ENCODE measurements around the gene PPP1R3G. TPM values are rescaled to one million over a fixed set of nuclear protein-coding genes. Genes with fewer than 3 reads are reported as not detected.

PPP1R3G gene
- polyA plus RNA-seq, 2 of the 4 experiments (the other 2 are of a cell fraction), result 0.21 to 0.72 TPM

- Histone ChIP-seq H3K9me3 (no peaks in the 10 kb centered on the region), H3K27ac (no peak overlapping the region), H3K4me3 (no peak overlapping the region), H3K4me1 (no peaks in the 10 kb centered on the region), H3K4me2 (no peak overlapping the region)
- POLR2A ChIA-PET, result no interaction called here
- TF ChIP-seq ZNF302 (CRISPR knock-in tag; IDR thresholded peaks at IDR 0.05) (no peak), CHD4 (IDR thresholded peaks at IDR 0.05; ENCODE audit: borderline replicate concordance) (no peak), PBX3 (IDR thresholded peaks at IDR 0.05) (no peak), BHLHE40 (IDR thresholded peaks at IDR 0.05; ENCODE audit: low read depth, low read length) (no peak), REST (IDR thresholded peaks at IDR 0.05) (no peak), EHF (CRISPR knock-in tag; IDR thresholded peaks at IDR 0.05) (no peak), FOSB (CRISPR knock-in tag; IDR thresholded peaks at IDR 0.05) (no peak), KDM1A (IDR thresholded peaks at IDR 0.05; ENCODE audit: low read depth) (no peak), ZSCAN20 (CRISPR knock-in tag; IDR thresholded peaks at IDR 0.05) (no peak), CBX2 (IDR thresholded peaks at IDR 0.05; ENCODE audit: borderline replicate concordance, low read depth) (no peak), JUNB (IDR thresholded peaks at IDR 0.05) (no peak), RNF2 (IDR thresholded peaks at IDR 0.05; ENCODE audit: borderline replicate concordance, low read depth) (no peak), TFCP2L1 (CRISPR knock-in tag; IDR thresholded peaks at IDR 0.05) (no peak), HOXB5 (CRISPR knock-in tag; IDR thresholded peaks at IDR 0.05) (no peak)
- TF ChIP-seq, protein P1, sequence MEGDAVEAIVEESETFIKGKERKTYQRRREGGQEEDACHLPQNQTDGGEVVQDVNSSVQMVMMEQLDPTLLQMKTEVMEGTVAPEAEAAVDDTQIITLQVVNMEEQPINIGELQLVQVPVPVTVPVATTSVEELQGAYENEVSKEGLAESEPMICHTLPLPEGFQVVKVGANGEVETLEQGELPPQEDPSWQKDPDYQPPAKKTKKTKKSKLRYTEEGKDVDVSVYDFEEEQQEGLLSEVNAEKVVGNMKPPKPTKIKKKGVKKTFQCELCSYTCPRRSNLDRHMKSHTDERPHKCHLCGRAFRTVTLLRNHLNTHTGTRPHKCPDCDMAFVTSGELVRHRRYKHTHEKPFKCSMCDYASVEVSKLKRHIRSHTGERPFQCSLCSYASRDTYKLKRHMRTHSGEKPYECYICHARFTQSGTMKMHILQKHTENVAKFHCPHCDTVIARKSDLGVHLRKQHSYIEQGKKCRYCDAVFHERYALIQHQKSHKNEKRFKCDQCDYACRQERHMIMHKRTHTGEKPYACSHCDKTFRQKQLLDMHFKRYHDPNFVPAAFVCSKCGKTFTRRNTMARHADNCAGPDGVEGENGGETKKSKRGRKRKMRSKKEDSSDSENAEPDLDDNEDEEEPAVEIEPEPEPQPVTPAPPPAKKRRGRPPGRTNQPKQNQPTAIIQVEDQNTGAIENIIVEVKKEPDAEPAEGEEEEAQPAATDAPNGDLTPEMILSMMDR (IDR thresholded peaks at IDR 0.05), result no peak
- TF ChIP-seq, protein P2, sequence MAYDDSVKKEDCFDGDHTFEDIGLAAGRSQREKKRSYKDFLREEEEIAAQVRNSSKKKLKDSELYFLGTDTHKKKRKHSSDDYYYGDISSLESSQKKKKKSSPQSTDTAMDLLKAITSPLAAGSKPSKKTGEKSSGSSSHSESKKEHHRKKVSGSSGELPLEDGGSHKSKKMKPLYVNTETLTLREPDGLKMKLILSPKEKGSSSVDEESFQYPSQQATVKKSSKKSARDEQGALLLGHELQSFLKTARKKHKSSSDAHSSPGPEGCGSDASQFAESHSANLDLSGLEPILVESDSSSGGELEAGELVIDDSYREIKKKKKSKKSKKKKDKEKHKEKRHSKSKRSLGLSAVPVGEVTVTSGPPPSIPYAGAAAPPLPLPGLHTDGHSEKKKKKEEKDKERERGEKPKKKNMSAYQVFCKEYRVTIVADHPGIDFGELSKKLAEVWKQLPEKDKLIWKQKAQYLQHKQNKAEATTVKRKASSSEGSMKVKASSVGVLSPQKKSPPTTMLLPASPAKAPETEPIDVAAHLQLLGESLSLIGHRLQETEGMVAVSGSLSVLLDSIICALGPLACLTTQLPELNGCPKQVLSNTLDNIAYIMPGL (CRISPR knock-in tag; IDR thresholded peaks at IDR 0.05; ENCODE audit: borderline replicate concordance), result no peak
- TF ChIP-seq, protein P3, sequence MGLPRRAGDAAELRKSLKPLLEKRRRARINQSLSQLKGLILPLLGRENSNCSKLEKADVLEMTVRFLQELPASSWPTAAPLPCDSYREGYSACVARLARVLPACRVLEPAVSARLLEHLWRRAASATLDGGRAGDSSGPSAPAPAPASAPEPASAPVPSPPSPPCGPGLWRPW (IDR thresholded peaks at IDR 0.05), result no peak
- CTCF ChIA-PET, result no interaction called here
- 37% methylated on average over 3 of the region's 3 CpGs for WGBS (ENCODE audit: missing lambda C conversion rate)
- no peak for DNase-seq (ENCODE audit: low read depth in 1 of 2, low spot score in 1 of 2)
- ATAC-seq, result no peak
- FAIRE-seq, result no peak
These were observed 24.0 kb upstream of the PPP1R3G start for GRCh38 chr6:5061152-5061551.

GRCh38 chr6:5063617-5064016, 21.5 kb upstream of the PPP1R3G start:
- H3K4me1 ChIP-seq, result no peaks in the 10 kb centered on the region
- no peak for ATAC-seq
- no peak overlapping the region for H3K4me3 ChIP-seq
- FAIRE-seq, result no peak
- H3K9me3 ChIP-seq, result no peaks in the 10 kb centered on the region
- DNase-seq (ENCODE audit: low read depth in 1 of 2, low spot score in 1 of 2), result no peak
- H3K27ac ChIP-seq, result no peak overlapping the region
- WGBS (ENCODE audit: missing lambda C conversion rate), result 67% methylated on average over 3 of the region's 8 CpGs
- ChIA-PET CTCF (no interaction called here), POLR2A (no interaction called here)
- no peak for TF ChIP-seq EHMT2 (IDR thresholded peaks at IDR 0.05; ENCODE audit: low read depth)
- no peak for TF ChIP-seq BHLHE40 (IDR thresholded peaks at IDR 0.05; ENCODE audit: low read depth, low read length)
- TF ChIP-seq FOSL2 (IDR thresholded peaks at IDR 0.05), result no peak
- no peak for TF ChIP-seq FOSL2 (CRISPR knock-in tag; IDR thresholded peaks at IDR 0.05)
- no peak for TF ChIP-seq RCOR1 (IDR thresholded peaks at IDR 0.05; ENCODE audit: low read depth, low read length)
- TF ChIP-seq ZC3H11A (IDR thresholded peaks at IDR 0.05), result no peak
- TF ChIP-seq, protein P4, sequence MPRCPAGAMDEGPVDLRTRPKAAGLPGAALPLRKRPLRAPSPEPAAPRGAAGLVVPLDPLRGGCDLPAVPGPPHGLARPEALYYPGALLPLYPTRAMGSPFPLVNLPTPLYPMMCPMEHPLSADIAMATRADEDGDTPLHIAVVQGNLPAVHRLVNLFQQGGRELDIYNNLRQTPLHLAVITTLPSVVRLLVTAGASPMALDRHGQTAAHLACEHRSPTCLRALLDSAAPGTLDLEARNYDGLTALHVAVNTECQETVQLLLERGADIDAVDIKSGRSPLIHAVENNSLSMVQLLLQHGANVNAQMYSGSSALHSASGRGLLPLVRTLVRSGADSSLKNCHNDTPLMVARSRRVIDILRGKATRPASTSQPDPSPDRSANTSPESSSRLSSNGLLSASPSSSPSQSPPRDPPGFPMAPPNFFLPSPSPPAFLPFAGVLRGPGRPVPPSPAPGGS (IDR thresholded peaks at IDR 0.05), result no peak
- no peak for TF ChIP-seq CBX2 (IDR thresholded peaks at IDR 0.05; ENCODE audit: borderline replicate concordance, low read depth)
- no peak for TF ChIP-seq RFX5 (IDR thresholded peaks at IDR 0.05)
- TF ChIP-seq KDM5A (IDR thresholded peaks at IDR 0.05), result no peak
- TF ChIP-seq CHD2 (IDR thresholded peaks at IDR 0.05; ENCODE audit: low read length, partially characterized antibody), result no peak
- no peak overlapping the region for H3K4me2 ChIP-seq
